Stimulated activated CD8-positive, alpha-beta memory T cell treated with anti-CD3 and anti-CD28 coated beads, Interleukin-7, amount 100 ng/mL, for 24 hours (primary cell): ENCODE data around the gene PDP2.

Source experiments
- DNase-seq: peaks from one replicate; pipeline ENCODE4 v3.0.0-alpha.2; 2020; ENCODE audit warnings: low read depth

Gene PDP2

DNA sequence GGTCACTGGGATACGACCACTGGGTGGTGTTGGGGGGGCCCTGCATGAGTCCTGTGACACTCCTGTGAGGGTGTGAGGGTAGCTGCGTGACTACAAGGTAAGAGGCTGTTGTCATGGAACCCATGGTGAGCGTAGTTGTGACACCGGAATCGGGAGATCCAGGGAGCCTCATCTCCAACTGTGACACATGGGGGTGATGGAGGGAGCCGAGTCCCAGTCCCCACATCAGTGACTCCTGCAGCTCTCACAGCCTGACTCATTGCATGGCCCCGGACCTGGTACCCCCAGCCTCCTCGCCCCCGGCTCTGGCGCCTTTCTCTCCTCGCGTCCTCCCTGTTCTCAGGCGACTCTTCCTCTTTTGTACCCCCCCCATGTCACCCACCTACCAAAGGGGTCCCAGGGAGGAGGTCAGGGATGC is 24.1 kb downstream of the PDP2 start:
- no peak for DNase-seq

DNA sequence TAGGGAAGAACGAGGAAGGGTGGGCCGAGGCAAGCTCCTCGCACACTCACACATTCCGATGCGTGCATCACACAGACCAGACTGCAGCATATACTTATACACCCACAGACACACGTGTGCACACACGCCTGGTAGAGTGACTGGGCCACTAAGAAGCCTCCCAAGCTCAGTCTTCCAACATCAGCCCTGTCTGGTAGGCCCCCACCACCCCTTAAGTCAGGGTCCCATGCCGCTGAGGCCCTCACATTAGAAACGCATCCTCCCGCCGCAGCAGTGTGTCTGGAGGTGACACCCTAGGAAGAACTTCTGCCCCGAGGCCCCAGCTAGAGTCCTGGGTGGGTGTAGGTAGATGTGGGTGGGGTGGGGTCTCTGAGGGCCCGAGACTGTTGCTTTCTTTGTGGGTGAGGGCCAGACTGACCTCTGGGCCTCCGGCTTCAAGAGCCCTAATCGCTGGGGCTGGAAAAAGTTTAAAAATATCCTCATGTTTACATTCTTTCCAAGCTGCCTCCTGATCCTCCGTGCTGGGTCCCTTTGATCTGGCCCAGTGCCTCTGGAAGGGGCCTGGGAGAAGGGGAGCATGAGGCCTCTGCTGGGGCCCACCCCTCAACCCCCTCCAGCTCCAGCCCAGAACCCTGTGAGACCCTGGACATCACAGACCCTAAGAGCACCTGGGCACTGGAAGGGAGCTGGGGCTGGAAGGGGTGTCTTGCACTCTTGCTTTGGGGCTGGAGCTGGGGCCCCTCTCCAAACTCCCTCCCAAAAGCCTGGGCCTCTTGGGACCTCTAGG is 24.7 kb downstream of the PDP2 start:
- DNase-seq = no peak

DNA sequence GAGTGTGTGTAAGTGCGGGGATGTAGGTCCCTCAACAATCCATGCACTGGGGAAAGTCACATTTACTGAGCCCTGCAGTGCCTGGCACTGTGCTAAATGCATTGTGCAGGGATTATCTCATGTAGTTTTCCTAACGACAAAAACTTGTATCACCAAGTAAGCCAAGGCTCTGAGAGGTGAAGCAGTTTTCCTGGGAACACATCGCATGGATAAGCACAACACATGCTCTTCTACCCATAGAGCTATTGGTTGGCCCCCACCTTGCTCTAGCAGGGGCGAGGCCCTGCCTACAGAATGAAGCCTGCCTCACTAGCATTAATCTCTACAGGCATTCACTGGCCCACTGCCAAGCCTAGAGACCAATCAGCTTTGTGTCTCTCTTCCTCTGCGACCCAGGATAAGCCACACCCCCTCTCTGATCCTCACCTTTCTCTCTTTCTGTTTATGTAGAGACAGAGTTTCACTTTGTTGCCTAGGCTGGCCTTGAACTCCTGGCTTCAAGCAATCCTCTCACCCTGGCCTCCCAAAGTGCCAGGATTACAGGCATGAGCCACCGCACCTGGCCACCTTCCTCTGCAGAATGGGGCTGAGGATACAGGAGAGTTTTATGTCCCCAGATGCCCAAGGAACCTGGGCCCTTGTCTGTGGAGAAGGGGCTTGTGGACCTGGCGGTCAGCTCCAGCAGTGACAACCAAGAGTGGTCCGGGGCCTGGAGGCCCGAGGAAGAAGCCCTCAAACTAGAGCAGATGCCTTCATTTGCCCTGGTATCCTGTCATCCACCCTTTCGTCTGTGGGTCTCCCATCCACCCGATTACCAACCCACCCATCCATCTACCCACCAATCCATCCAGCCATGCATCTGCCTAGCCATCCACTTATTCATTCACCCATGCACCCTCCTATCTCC is 25.6 kb downstream of the PDP2 start:
- no peak for DNase-seq

DNA sequence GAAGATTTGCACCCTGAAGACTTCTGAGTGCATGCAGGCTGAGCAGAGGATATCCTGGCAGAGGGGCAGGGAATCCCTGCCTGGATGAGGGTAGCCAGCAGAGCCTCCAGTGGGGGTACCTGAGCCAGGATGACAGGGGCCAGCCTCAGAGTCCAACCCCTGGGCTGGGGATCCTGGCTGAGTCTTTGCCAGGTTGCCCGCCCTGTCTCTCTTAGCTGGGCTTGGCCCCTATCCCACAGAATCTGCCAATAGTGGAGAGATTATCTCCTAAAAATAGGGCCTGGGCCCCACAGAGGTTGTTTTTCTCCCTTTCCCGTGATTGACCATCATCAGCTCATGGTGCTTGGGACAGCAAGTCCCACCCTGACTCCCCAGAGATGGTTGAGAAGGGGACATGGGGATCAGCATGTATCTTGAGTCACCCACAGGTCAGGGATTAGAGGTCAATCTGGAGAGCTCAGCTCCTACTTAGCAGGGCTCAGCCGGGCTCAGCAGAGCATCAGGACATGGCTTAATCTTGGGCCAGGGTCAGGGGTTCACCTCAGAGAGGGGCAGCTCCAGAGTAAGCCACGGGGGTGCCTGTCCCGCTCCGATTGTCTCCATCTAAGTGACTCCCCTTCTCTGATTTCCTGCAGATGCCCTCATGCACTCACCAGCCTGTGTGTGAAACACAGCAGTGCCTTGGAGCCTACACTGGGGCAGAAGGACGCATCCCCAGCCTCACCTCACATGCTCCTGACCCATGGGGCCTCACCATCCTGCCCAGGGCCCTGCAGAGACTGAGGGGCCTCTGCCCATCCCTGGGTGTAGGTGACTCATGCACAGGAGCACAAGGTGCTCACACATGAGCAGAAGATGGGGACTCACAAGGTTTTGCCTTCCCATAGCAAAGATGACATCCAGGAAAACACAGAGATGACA is 26.9 kb downstream of the PDP2 start:
- DNase-seq = no peak

DNA sequence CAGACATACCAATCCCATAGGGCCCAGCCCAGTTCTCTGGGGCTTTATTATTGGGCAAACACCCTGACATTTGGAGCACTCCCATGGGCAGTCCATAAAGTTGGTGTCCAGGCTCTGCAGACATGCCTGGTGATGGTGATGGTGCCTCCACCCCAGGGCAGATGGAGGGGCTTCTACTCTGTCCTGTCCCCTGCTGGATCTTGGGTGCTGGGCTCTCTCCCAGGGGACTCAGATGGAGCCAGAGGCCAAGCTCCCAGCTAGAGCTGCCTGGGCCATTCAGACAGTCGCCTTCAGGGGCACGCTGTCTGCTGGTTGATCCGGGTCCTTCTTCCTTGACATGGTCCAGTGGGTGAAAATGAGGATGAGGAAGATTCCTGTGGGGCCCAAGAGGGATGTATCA is 27.8 kb downstream of the PDP2 start:
- no peak for DNase-seq

DNA sequence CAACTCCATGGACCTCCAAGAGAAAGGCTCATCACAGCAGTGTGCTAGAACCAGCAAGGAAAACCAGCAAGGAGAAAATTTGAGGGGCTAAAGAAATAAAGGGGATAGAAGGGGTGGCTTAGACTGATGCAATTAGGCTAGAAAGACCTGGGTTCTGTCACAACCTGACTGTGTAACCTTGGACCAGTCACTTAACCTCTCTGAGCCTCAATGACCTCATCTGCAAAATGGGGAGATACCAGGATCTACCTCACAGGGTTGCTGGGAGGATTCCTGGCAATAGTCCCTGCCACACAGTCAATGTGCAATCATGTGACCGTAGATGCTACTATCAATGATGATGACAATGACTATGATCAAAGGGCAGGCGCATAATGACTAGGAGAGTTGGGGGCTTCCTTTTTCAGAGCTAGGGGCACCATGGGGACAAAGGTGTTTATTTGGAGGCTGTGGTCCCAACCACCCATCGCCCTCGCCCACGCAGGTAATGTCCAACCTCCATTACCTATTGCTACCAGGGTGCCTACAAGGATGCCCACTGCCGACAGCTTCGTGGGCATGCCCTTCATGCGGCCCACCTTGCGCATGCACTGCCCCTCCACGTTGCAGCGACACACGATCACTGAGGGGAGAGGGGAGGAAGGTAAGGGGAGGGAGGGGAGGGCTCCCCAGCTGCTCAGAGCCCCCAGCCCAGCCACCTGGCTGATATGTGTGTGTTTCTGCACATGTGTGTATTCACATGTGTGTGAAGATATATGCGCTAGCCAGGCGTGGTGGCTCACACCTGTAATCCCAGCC is 28.6 kb downstream of the PDP2 start:
- DNase-seq = no peak

DNA sequence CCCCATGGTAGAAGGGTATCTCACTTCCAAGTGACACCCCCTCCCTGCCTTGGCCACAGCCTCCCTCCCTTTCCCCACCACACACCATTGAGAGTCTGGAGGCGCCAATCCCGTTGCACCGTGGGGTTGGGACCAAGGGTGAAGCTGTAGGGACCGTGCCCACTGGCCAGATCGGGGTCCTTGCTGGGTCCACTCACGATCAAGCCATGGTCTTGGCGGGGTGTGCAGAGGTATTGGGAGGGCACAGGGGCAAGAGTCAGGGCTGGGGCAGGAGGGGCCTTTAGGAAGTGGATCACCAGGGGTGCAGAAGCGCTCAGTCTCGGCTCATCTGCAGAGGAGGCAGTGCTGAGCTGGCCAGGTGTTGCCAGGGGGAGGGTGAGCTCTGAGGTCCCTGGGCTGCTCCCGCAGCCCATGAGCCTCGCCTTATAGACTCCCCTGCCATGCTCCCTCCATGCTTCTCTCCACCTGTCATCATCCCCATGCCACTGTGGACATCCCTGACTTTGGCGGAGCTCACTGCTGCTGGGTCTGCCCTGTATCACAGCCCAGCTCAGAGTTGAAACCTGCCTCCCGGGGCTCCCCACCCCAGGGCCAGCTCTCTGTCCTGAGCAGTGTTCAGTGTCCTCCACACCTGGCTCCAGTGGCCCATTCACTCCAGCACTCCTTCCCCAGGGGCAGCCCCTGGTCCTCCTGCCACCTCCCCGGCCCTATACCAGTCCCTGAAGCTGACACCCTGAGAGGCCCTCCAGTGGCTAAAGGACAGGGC is 30.0 kb downstream of the PDP2 start:
- no peak for DNase-seq

DNA sequence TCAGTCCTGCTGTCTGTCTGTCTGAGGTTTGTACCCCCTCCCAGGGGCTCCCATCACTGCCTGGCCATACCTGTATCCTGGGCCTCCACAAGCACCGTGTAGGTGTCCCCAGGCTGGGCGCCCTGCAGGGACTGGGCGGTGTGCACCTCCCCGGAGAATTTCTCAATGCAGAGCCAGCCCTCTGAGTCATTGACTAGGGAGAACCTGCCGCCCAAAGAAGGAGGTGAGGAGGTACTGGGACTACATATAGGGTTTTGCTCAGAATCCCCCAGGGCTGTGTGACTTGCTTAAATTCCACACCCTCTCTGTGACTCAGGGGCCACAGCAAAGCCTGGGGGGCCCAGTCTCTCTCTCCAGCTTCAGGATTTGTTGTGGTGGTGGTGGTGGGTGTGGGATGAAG is 30.8 kb downstream of the PDP2 start:
- DNase-seq = no peak

DNA sequence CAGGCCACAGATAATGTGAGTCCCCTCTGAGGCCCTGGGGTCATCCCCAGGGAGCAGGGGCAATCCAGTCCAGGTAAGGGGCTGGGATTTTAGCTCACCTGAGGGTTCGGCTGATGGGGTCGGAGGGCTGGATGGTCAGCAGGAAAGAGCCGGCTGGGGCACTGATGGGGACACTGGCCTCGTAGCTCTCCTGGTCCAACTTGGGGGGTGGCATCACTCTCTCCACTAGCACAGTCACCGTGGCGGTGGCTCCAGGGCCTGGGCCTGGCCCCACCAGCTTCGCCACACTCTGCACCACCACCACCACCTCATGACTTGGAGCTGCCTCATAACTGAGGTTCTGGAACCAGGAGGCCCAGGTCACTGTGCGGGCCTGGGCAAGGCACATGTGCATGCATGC is 31.5 kb downstream of the PDP2 start:
- no peak for DNase-seq

DNA sequence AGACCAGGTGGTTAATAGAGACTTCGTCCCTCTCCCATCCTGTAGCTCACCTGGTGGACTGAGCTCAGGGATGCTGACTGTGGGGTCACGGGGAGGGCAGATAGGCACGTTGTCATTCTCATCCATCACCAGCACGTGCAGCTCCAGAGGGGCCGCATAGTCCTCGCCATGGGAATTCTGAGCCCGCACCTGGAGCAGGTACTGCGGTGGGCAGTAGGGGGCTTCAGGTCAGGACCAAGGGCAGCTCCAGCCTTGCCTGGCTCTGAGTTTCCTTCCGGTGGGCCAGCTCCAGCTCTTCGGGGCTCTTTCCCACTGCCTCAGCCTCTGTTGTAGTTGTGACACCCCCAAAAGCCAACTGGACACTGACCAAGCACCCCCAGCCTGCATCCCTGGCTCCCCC is 32.8 kb downstream of the PDP2 start:
- no peak for DNase-seq

DNA sequence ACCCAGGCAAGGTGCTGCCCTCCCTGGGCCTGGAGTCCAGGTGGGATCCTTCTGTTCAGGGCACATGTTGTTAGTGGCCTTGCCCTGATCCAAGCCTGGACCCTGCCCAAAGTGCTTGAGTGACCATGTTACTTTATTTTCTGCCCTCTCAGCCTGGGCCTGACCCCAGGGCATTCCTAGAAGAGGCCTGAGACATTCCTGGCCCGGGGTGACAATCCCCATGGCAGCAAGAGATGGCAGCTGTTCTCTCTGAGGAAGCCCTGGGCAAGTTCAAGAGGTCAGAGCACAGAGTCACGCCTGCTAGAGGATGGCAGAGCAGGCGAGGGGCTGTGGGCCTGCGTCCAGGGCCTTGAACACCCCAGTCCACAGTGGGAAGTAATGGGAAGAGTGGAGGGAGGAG is 33.4 kb downstream of the PDP2 start:
- DNase-seq = no peak

DNA sequence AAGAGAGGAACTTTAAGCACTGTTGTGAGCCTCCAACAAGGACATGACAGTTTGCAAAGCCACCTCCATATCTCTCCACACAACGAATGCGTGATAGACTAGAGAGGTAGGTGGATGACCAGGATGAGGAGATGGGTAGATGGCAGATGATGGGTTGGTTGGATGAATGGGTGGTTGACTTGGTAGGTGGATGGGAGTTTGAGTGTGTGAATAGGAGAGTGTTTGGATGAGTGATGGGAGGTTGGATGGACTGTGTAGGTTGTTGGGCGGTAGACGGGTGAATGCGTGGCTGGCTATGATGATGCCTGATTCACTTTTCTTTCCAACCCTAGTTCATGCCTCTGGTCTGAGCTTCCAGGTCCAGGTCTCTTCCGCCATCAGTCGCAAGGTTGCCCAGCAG is 34.2 kb downstream of the PDP2 start:
- DNase-seq = no peak

DNA sequence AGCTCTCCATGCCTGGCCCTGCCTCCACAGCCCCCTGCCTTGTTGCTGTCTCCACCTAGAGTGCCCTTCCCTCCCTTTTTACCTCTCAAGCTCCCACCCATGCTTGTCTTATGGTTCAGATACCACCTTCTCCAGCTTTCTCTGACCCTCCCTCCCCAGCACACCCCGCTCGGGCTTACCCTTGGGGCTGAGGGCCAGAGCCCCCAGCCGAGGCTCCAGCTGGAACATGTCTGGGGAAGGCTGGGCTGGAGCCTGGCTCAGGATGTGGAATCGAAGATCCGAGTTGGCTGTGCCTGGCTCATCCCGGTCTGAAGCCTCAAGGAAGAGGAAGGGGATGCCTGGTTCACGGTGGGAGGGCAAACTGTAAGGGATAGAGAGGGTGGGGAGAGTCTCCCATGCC is 34.7 kb downstream of the PDP2 start:
- DNase-seq = no peak

DNA sequence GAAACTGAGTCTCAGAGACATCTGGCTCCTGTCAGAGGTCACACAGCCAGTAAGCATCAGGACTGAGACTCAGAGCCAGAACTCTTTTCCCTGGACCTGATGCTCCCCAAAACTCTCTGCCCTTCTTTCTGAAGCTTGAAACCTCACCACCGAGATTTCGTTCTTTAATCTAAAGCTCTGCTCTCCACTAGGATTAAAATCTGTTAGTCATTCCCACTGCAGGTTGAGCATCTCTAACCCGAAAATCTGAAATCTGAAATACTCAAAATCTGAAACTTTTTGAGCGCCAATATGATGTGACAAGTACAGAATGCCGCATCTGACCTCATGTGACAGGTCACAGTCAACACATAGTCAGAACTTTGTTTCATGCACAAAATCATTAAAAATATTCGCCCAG is 36.2 kb downstream of the PDP2 start:
- no peak for DNase-seq

DNA sequence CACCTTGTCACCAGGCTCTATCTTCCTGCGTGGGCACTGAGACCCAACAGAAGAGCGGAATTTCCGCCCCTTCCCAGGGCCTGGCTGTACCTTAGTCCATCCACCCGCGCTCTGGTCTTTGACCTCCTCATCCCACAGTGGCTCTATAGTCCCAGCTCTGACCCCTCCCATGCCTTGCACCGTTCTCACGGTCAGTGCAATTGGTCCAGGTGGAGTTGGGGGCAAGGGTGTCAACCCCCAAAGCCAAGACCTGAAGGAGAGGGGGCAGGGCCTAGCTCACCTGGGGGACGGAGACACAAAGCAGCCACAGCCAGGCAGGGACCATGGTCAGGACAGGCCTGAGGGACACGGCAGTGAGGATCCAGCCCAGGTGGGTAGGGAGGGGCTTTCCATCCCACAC is 37.4 kb downstream of the PDP2 start:
- DNase-seq = no peak

DNA sequence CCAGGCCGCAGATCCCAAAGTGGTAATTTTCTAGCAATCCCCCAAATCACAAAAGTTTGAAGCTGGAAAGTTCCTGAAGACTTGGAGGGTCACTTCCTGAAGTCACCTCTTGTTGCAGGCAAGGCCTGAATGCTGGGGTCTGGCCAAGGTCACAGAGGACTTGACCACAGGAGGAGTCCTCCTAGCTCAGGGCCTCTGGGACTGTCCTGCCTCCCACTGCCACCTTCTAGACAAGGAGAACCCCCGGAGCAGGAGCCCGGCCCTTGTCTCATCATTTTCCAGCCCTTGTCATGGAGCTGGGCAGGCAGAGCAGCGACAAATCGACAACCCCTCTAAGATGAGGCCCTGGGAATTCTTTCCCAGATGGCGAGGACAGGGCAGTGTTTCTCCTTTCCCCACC is 38.0 kb downstream of the PDP2 start:
- DNase-seq = no peak

DNA sequence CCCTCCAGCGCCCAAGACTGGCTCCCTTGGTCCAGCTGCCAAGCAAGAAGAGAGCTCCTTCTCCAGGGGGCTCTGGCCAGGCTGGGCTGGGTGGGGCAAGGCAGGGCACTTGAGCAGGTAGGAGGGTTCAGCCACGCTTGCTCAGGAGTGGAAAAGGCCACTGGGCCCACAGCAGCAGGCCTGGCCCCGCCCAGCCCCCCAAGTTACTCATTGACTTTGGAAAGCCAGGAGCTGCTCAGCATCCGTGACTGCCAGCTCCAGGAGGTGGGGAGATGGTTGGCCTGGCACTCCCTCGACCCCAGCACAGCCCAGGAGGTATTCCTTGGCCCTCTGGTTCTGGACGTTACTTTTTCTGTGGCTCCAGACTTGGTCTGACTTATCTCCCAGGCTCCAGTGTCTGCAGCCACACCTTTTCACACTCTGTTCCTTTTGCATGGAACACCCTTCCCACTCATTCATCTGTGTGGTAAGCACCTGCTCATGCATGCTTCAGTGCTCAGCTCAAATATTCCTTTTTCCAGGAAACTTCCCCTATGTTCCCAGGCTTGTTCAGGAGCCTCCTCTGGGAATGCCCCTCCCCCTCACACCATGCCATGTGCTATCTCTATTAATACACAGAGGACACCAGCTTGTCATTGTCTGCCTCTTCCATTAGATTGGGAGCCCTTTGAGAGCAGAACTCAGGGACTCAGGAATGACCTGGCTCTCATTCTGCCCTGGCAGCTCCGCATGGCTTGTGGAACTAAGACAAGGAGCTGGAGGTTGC is 38.7 kb downstream of the PDP2 start, which contains the start of gene CDH16:
Gene CDH16, minus strand, starts transcription at position 83 of the 766 bp plus-strand sequence. CDS start 820 bp downstream, outside the sequence.
- DNase-seq = no peak

DNA sequence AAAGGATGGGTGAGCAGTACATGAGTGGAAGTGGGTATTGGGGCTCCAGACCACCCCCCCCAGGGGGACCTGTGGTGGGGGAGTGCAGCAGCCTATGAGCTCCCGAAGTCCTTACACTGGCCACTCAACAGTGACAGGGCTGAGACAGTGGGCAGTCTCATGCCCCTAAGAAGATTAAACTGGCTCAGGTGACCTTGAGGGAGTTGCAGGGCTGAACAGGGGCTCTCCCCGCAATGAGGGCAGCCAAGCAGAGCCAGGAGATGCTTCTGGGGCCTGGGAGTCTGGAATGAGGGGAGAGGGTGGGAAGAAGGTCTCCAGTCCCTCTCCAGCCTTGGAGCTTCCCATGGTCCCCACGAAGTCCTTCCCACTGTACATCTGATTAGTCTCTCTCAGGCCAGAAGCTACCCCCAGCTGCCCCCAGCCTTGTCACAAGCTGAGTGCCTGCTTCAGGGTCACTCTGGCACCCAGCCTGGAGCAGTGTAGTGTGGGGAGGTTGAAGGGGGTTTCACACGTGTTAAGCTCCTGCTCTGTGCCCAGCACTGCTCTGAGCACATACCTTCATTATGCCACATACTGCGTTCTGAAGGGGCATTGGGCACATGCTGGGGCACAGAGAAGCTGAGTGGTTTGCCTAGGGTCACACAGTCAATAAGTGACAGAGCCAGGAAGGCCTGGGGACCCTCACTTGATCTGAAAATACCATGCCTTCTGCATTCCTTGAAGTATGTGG is 39.4 kb downstream of the PDP2 start:
- no peak for DNase-seq

DNA sequence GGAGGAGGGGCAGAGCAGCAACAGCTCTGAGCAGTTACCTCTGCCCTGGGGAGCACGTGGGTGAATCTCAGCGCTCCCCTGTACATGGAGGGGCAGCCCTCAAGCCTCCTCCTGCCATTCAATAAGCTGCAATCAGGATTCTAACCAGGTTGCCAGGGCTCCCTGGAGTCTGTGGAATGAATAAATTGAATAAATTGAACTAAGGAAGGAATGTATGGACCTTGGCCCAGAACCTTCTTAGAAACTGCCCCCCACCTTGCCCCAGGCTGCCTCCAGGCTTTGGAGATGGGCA is 39.9 kb downstream of the PDP2 start:
- DNase-seq = no peak
